T-helper 1 cell treated with Interleukin-12 subunit alpha and Interleukin-12 subunit beta and Interleukin-4 antibody, amounts not matched to agents 30 ng/mL and 1 ng/mL, for 36 hours (primary cell): ENCODE results near the gene NDUFAF3. TPM values are rescaled to one million over a fixed set of nuclear protein-coding genes. Genes with fewer than 3 reads are reported as not detected.

ENCODE experiments used
- intact Hi-C: fragments of 100-400 bp; cut with micrococcal nuclease; formaldehyde crosslinking; loops from one replicate; pipeline ENCODE4 v1.15.1; 2024
- total RNA-seq: library from RNA; stranded (reverse); gene quantifications from 2 replicates; pipeline ENCODE4 v1.2.3, GENCODE V29; 2022

NDUFAF3 gene
- total RNA-seq, 1 donor from 2014 or later: 120 TPM

DNA sequence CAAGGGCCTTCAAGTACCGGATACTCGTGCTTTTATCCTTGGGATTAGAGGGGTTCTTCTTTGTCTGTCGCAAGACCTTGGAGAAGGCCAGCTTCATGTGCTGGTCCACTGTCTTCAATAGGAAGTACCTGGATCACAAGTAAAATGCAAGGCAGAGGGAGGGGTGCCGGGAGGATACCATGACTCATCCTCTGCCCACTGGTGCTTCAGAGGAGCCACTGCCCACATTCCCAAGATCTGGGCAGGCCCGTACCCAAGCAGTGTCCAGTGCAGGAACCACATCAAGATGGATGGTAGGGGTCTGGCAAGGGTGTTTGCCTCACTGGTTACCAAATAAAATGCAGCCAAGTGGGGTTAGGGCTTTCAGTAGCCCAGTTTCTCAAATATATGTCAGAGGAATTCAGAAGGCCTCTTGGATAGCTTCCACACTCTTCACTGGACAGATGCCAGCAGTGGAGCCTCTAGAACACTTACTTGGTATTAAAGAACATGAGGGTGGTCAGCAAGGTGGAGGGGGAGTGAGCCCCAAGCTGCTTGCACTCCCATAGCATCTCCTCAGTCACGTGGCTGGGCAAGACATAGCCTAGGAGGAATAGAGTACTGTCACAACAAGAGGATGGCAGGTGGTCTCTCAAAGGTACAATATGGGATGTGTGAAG is 10.9 kb downstream of the NDUFAF3 start:
- intact Hi-C loops: no loop called here

DNA sequence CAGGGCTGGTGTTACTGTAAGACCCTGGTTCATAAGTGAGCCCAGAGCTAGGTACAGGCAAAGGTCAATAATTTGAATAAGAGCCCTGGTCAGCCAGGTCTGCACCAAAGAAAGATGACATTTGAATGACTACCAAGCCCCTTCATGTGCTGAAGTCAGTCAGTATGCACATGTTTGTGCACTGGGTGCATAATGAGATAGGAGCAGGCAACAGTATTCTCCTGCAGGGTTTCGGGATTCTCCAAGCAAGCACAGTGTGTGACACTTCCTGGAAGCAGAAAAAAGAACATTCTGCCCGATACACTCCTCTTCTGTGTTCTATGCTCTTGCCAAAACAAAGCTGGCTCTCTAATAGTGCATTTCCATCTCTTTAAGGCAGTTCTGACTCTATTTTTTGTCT is 12.7 kb downstream of the NDUFAF3 start:
- intact Hi-C loops: no loop called here

DNA sequence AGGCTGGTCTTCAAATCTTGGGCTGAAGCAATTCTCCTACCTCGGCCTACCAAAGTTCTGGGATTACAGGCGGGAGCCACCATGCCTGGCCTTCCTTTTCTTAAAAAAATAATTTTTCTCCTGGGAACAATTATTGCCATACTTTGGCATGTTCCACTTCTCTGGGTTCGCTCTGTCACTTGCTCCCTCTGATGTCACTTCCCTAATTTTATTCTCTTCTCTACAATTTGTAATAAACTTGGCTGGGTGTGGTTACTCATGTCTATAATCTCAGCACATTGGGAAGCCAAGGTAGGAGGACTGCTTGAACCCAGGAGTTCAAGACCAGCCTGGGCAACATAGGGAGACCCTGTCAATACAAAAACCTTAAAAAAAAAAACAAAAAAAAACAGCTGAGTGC is 13.4 kb downstream of the NDUFAF3 start:
- intact Hi-C loops: no loop called here

DNA sequence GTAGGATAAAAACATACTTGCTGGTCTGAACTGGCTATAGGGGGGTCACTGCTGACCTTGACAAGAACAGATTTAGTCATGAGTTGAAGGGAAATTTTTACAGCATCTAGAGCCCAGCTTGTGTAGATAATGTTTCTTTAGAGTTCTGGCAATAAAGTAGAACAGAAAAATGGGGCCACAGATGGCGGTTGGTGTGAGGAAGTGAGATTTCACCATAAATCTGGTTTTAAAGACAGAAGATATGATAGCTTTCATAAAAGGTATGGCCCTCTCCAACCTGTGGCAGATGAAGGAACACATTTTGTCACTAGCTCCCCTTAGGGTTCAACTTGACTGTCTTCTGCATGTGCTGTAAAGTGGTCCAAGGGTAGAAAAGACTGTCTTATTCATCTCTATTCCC is 31.6 kb downstream of the NDUFAF3 start:
- intact Hi-C loops: no loop called here

DNA sequence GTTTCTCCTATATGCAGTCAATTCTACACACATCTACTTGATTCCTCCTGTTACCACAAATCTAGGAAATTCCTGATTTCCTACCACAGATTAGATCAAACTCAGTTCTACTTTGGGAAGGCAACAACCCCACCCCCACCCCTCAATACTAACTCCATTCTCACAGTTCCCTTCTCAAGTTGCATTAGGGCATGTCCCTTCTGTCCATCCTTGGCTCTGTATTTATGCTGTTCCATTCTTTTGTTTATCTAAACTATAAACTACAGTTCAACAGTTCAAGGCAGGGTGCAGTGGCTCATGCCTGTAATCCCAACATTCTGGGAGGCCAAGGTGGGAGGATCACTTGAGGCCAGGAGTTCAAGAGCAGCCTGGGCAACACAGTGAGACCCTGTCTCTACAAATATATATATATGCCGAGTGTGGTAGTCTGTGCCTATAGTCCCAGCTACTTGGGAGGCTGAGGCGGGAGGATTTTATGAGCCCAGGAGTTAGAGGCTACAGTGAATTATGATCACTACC is 32.5 kb downstream of the NDUFAF3 start:
- intact Hi-C loops: no loop called here

DNA sequence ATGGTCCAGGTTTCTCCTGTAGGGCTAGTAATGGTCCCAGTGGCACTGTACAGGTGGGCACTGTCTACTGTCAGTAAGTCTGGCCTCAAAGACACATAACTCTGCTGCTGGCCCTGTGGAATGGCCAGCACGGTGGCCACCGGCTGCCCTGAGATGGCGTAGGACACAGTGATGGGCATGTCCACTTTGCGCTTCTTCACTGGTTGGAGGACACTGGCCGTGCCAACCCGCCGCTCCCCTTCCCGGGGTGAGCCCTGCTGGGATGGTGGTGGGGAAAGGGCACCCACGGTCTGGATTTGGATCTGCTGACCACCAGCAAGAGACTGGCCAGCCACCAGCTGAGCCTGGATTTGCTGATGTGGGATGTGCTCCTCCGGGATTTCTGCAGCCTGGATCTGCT is 35.3 kb downstream of the NDUFAF3 start:
- intact Hi-C loops: no loop called here

DNA sequence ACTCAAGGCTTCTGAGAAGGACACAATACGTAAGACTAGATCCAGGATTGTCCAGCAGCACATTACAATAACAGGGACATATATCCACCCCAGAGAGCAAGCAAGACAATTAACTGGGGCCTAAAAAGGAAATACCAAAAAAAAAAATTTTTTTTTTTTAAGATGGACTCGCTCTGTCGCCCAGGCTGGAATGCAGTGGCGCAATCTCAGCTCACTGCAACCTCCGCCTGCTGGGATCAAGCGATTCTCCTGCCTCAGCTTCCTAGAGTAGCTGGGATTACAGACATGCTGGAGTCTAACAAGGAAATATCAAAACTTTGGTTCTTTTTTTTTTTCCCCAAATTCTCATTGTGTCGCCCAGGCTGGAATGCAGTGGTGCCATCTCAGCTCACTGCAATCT is 36.1 kb downstream of the NDUFAF3 start:
- intact Hi-C loops: no loop called here

Other genes starting within 250 kb of the NDUFAF3 start
- 27.5 and 29.7 TPM in 2 replicates for gene PRKAR2A, start 174.2 kb upstream of the NDUFAF3 start, total RNA-seq
- gene SLC25A20, start 123.2 kb upstream of the NDUFAF3 start, total RNA-seq: 34.7 and 38.6 TPM in 2 replicates
- gene ARIH2, start 103.3 kb upstream of the NDUFAF3 start, total RNA-seq: 128 and 137 TPM in 2 replicates
- gene P4HTM, start 31.9 kb upstream of the NDUFAF3 start, total RNA-seq: 43.3 and 48.9 TPM in 2 replicates
- 148 and 151 TPM in 2 replicates for gene WDR6, start 14.7 kb upstream of the NDUFAF3 start, total RNA-seq
- gene DALRD3, start 3.5 kb upstream of the NDUFAF3 start, total RNA-seq: 22.2 and 23.1 TPM in 2 replicates
- 157 and 161 TPM in 2 replicates for gene IMPDH2, start 7.3 kb downstream of the NDUFAF3 start, total RNA-seq
- gene QRICH1, start 72.0 kb downstream of the NDUFAF3 start, total RNA-seq: 150 TPM in 2 replicates
- 207 and 215 TPM in 2 replicates for gene QARS1, start 82.6 kb downstream of the NDUFAF3 start, total RNA-seq
- gene USP19, start 98.7 kb downstream of the NDUFAF3 start, total RNA-seq: 71.7 and 75.0 TPM in 2 replicates
- gene LAMB2, start 110.9 kb downstream of the NDUFAF3 start, total RNA-seq: not detected in 2 replicates
- gene CCDC71, start 144.2 kb downstream of the NDUFAF3 start, total RNA-seq: 25.1 and 26.3 TPM in 2 replicates
- 2.0 and 2.6 TPM in 2 replicates for gene KLHDC8B, start 149.5 kb downstream of the NDUFAF3 start, total RNA-seq